Stimulated activated CD4-positive, alpha-beta T cell treated with anti-CD3 and anti-CD28 coated beads, Interleukin-15, amount 100 ng/mL, for 24 hours (primary cell): Measurements from ENCODE around the gene LDB2.

ENCODE experiments used
- DNase-seq: peaks from one replicate; pipeline ENCODE4 v3.0.0-alpha.2; 2020

The LDB2 gene

GRCh38 chr4:16750882-16751642 is 147.4 kb downstream of the LDB2 start:
- DNase-seq: no peak

DNA sequence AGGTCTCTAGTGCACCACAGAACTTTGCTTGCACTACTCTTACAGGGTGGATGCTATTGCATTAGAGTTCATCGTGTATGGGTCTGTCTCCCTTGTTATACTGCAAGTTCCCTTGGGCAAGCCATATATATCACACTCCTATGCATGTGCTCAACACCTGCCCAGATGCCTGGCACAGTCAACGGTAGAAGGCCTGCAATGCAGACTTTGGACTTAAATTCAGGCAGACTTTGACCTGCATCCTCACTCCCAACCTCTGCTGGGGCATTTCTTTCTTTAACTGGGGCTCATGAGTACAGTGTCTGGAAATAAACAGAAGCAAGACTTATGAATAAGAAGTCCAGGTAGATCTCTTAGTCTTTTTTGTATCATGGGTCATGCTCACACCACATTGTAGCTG is 148.2 kb downstream of the LDB2 start:
- no peak for DNase-seq

DNA sequence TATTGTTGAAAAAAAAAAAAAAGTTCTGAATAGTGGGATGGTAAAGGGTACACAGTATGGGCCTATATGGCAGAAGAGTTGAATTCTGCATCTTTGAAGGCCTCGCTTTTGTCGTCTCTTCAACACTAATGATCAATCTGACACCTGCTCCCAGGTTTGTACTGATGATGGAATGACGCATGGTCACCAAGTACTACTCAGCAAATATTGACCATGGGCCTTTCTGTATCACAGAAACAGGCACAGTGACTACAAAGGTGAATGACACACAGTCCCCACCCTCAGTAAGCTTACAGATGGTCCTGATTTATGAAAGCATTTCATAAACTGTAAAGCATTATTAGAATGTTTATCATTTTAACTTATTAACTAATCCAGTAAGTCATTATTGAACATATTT is 152.6 kb downstream of the LDB2 start:
- no peak for DNase-seq

- no peak for DNase-seq
These were observed 153.3 kb downstream of the LDB2 start for GRCh38 chr4:16745009-16745635.

- DNase-seq: no peak
These were observed 157.2 kb downstream of the LDB2 start for GRCh38 chr4:16741287-16741686.

DNA sequence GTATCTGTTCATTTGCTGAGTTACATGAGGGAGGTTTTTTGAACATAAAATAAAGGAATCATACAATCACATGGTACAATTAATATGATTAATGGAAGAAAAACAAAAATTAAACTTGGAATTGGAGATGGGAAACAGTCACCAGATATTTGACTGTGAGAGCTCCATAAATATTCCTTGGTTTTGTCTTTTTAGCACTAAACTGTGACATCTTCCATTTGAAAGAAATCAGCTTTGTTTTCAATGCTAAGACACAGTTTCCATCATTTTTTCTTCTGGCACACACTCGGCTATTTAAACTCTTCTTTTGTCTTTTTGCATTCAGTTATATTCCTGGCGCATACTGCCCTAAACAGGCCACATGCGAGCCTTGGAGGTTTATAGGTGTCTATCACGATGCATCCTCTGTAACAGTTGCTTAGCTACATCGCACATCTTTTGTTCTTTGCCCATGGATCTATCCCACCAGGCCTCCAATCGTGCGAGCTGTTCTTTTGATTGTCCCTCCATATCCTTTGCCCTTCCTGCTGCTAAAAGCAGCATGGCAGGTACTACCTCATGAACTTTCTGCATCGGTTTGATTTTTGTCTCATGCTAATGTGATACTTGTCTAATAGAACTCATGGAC is 158.3 kb downstream of the LDB2 start:
- no peak for DNase-seq

- DNase-seq: no peak
These were observed 159.9 kb downstream of the LDB2 start for GRCh38 chr4:16738558-16738957.

GRCh38 chr4:16733509-16733908 is 164.9 kb downstream of the LDB2 start:
- DNase-seq: no peak

DNA sequence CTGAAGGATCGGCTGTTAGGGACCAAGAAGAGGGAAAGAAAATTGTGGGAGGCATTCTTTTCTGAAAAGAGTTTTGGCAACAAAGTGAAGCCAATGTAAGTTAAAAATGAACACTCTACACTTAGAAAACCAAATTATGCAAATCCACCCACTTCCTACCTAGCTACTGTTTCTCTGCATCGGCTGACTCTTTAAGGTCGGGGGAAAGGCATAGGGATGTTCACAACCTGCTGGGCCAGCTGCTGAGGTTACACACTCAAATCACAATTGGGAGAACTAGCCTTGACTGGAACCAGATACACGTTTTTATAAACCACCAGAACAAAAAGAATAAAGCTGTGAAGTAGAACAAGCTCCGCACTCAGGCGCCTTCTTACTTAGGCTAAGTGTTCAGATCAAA is 165.7 kb downstream of the LDB2 start:
- DNase-seq: no peak

DNA sequence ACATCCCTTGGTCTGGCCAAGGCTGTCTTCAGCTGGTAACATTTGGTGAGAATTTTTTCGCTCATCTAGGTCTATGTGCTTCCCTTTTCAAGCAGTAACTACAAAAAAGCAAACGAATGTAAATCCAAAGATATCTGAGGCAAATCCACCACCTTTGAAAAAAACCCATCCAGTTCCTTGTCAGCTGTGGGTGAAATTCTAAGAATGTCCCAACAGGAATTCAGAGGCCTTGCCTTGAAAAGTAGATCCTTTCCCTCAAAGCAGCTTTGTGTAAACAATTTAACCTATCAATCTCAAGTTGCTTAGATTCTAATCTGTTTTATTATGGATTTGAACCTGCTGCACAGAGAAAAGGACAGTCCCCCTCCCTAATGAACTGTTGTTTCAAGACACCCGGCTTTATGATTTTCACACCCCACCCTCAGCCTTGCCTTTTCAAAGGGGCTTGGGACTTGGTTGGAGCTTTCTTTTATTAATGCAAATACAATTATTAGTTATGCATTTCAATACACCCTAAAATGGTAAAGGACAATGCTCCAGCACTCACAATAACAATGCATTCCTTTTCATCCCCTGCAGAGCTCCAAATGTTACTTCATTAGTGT is 166.6 kb downstream of the LDB2 start:
- no peak for DNase-seq

DNA sequence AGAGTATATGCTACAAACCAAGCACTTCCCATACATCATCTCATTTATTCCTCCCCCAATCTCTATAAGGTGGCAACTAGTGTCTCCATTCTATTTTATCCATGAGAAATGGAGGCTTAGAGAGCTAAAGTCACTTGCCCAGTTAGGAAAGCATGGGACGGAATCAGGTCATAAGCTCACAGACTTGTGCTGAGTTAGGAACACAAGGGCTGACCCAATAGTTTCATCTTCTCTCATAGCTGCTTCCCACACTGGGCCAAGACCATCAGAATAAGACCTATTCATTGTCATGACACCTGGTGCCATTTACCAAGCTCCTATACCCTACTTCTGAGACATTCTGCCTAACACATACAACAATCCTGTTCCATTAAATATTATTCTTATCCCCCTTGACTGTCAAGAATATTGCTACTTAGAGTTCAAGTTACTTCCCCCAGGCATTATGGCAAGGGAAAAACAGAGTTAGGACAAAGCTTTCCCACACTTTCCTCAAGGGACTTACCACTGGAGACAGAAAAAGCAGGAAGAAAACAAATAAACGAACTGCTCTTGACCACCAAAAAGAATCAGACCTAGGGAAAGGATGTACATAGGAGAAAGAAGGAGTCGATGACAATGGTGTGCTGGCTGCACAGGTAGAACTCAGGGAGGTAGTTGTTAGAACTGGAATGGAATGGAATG is 167.8 kb downstream of the LDB2 start:
- no peak for DNase-seq

DNA sequence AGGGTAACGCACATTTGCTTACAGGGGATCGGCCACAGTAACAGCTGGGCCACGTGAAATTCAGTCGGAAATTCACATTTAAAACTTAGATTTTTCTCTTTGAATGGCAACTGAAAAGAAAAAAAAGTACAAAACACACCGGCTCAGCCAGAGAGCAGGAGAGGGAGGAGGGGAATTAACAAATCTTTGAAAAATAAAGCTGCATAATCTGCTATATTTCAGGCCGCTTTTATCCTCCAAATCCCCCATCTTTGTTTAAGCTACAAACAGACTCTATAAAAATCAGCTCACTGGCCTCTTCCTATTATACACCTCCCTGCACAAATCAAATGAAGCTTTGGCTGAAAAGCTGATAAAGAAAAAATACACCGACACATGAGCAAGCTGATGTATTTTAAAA is 169.1 kb downstream of the LDB2 start:
- no peak for DNase-seq

GRCh38 chr4:16728849-16729248 is 169.6 kb downstream of the LDB2 start:
- no peak for DNase-seq

GRCh38 chr4:16728111-16728510 is 170.3 kb downstream of the LDB2 start:
- DNase-seq: no peak

GRCh38 chr4:16727218-16727617 is 171.2 kb downstream of the LDB2 start:
- no peak for DNase-seq

DNA sequence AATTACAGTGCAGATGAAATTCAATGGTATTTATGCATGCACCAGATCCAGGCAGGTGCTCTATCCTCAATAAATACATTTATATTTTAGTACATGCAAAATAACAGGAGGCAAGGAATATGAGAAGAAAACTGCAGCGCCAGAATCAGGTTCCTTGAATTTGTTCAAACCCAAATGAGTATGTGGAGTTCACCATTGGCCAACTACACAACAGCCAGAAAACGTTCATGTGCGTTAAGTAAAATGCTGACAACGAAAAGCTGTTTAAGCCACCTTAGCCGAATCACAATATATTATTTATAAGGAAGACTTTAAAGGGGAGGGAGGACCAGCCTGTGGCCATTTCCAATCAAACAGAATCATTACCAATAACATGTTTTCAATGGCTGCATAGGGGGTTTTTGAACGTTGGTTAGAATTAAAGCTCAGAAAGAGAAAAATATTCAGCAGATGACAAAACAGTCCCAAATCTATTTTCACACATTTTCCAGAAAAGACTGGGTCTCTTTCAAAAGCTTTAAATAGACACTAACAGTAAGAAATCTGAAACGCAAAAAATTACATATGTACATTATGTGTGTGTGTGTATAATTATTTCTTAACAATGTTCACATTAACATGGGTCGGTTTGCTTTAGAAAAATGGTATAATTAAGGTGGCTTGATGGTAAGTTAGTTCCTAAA is 171.9 kb downstream of the LDB2 start:
- no peak for DNase-seq

- no peak for DNase-seq
These were observed 173.2 kb downstream of the LDB2 start for GRCh38 chr4:16725252-16725651.

DNA sequence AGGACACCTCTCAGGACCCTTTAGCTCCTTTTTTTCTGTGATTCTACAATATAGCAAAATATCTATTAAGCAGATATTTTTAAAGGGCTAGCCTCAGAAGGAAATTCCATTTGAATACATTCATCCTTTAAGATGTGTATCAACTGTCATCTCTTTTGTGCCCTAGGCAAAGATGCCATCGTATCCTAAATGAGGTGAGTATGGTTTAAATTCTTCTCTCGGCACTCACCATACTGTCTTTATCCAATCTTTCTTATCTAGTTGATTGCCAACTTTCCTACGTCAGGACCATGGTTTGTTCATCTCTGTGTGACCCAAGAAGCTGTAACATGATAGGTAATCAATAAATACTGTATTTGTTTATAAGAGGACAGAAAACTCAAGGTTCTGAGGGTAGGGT is 176.0 kb downstream of the LDB2 start:
- DNase-seq: no peak

DNA sequence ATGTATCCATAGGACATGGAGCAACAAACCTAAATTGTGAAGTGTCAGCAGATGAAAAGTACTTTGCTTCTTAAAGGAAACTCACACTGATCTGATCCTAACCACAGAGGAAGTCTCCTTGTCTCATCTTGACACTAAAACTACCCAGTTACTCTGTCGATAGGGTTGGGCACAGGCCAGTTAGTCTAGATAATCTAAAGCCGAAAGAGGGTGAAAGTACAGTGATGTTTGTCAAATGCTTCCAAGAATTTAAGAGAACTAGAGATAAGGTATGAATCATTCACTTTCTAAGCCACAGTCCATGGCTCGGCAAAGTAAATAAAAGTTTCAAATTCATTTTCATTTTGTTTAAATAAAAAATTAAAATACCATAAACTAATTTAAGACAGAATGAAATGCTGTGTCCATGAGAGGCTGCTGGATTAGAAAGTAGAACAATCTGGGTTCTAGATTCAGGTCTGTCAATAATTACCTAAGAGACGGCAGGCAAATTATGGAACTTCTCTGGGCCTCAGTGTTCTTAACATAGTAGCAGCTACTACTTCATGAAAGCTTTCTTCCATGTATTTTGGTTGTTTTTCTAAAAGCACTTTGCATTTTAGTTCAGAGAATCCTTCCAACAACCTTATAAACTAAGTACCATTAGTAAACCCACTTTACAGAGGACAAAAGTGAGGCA is 176.7 kb downstream of the LDB2 start:
- DNase-seq: no peak

GRCh38 chr4:16720761-16721160 is 177.7 kb downstream of the LDB2 start:
- no peak for DNase-seq

GRCh38 chr4:16717266-16717970 is 181.0 kb downstream of the LDB2 start:
- DNase-seq: no peak
